Activated CD4-positive, alpha-beta T cell treated with anti-CD3 and anti-CD28 coated beads, Interleukin-2, amount 10 ng/mL, durations not matched to agents 7 days and 5 days (primary cell): ENCODE results near the gene AZU1. TPM values are rescaled to one million over a fixed set of nuclear protein-coding genes. Genes with fewer than 3 reads are reported as not detected.

Experiments
- CTCF ChIA-PET: fragments of 350-600 bp; sonication (Branson Sonifier 250); formaldehyde crosslinking; loops from one replicate; lab custom pipeline; 2021; ENCODE audit warnings: antibody characterized with exemption; lab: Charles Lee
- POLR2A ChIA-PET: fragments of 350-600 bp; sonication (Branson Sonifier 250); formaldehyde crosslinking; loops from one replicate; lab custom pipeline; 2021; ENCODE audit warnings: antibody characterized with exemption; lab: Charles Lee
- DNase-seq: peaks from one replicate; pipeline ENCODE4 v3.0.0-alpha.2; 2020
- H3K27ac Mint-ChIP-seq: one replicate; pipeline ENCODE4 v1.8.0; 2021; ENCODE audit warnings: mild to moderate bottlenecking, moderate library complexity, mixed read lengths
- H3K27me3 Mint-ChIP-seq: one replicate; pipeline ENCODE4 v1.8.0; 2021; ENCODE audit warnings: mixed read lengths
- H3K36me3 Mint-ChIP-seq: one replicate; pipeline ENCODE4 v1.8.0; 2021; ENCODE audit warnings: low read depth, mixed read lengths
- H3K4me1 Mint-ChIP-seq: one replicate; pipeline ENCODE4 v1.8.0; 2021; ENCODE audit warnings: mixed read lengths
- H3K4me3 Mint-ChIP-seq: one replicate; pipeline ENCODE4 v1.8.0; 2021; ENCODE audit warnings: mild to moderate bottlenecking, moderate library complexity, mixed read lengths
- H3K9me3 Mint-ChIP-seq: one replicate; pipeline ENCODE4 v1.8.0; 2021; ENCODE audit warnings: mixed read lengths
- total RNA-seq, 2 experiments: library from RNA; stranded (reverse); gene quantifications; one replicate each; pipeline ENCODE4 v1.2.3, GENCODE V29; 2021

Gene AZU1
- total RNA-seq, 2 experiments from 2014 or later = not detected

- ChIA-PET CTCF (no interaction called here), POLR2A (no interaction called here)
- no peak overlapping the region for H3K4me3 Mint-ChIP-seq
- no peaks in the 10 kb centered on the region for H3K9me3 Mint-ChIP-seq
- peaks cover 4% of the 10 kb centered on the region for H3K27me3 Mint-ChIP-seq
- DNase-seq = no peak
- H3K36me3 Mint-ChIP-seq = no peaks in the 10 kb centered on the region
- no peak overlapping the region for H3K27ac Mint-ChIP-seq
- peaks cover 11% of the 10 kb centered on the region for H3K4me1 Mint-ChIP-seq
These were observed 35.9 kb upstream of the AZU1 start for GRCh38 chr19:791567-792305.

- CTCF ChIA-PET = no interaction called here
- DNase-seq = no peak
- H3K27ac Mint-ChIP-seq = no peak overlapping the region
- H3K36me3 Mint-ChIP-seq = no peaks in the 10 kb centered on the region
- H3K27me3 Mint-ChIP-seq = peaks cover 4% of the 10 kb centered on the region
- peaks cover 13% of the 10 kb centered on the region for H3K4me1 Mint-ChIP-seq
- POLR2A ChIA-PET = no interaction called here
- H3K9me3 Mint-ChIP-seq = no peaks in the 10 kb centered on the region
- H3K4me3 Mint-ChIP-seq = no peak overlapping the region
These were observed 35.2 kb upstream of the AZU1 start for GRCh38 chr19:792306-792885.

GRCh38 chr19:793806-794205, 33.8 kb upstream of the AZU1 start:
- peaks cover 3% of the 10 kb centered on the region for H3K36me3 Mint-ChIP-seq
- no peak overlapping the region for H3K4me3 Mint-ChIP-seq
- H3K9me3 Mint-ChIP-seq = no peaks in the 10 kb centered on the region
- ChIA-PET CTCF (interaction anchor here (0.7 kb wide), 1 partner anchor 23 kb away, joined by 3 read pairs; no protein-coding TSS in a partner anchor), POLR2A (no interaction called here)
- no peak for DNase-seq
- H3K27me3 Mint-ChIP-seq = peaks cover 4% of the 10 kb centered on the region
- no peak overlapping the region for H3K27ac Mint-ChIP-seq
- H3K4me1 Mint-ChIP-seq = peaks cover 12% of the 10 kb centered on the region

GRCh38 chr19:795073-795611, 32.5 kb upstream of the AZU1 start:
- Mint-ChIP-seq H3K4me3 (peak overlapping the region; percentile 36), H3K9me3 (no peaks in the 10 kb centered on the region), H3K27me3 (no peaks in the 10 kb centered on the region), H3K27ac (no peak overlapping the region), H3K4me1 (peaks cover 15% of the 10 kb centered on the region), H3K36me3 (peaks cover 15% of the 10 kb centered on the region)
- ChIA-PET CTCF (interaction anchor here (0.9 to 1.1 kb wide), 2 partner anchors 8 to 471 kb away, joined by 3 to 5 read pairs; no protein-coding TSS in a partner anchor), POLR2A (no interaction called here)
- DNase-seq = no peak

- no peak for DNase-seq
- Mint-ChIP-seq H3K4me3 (peak overlapping the region; percentile 95), H3K4me1 (peaks cover 21% of the 10 kb centered on the region), H3K9me3 (no peaks in the 10 kb centered on the region), H3K27me3 (no peaks in the 10 kb centered on the region), H3K36me3 (peaks cover 21% of the 10 kb centered on the region), H3K27ac (no peak overlapping the region)
- ChIA-PET POLR2A (no interaction called here), CTCF (interaction anchor here (0.9 to 1.1 kb wide), 2 partner anchors 9 to 470 kb away, joined by 3 to 5 read pairs; no protein-coding TSS in a partner anchor)
These were observed 31.7 kb upstream of the AZU1 start for GRCh38 chr19:795691-796581.

GRCh38 chr19:796692-797527, 30.7 kb upstream of the AZU1 start, which contains the start of gene PTBP1:
PTBP1 (plus strand) TSS chr19:797452; CDS start chr19:797498, 46 bp downstream.
- Mint-ChIP-seq H3K4me3 (peak within 1 kb of the TSS; percentile 95), H3K27me3 (no peaks in the 10 kb centered on the region), H3K36me3 (peaks cover 25% of the 10 kb centered on the region), H3K9me3 (no peaks in the 10 kb centered on the region), H3K27ac (peak within 1 kb of the TSS; percentile 93), H3K4me1 (peaks cover 31% of the 10 kb centered on the region)
- DNase-seq = peak; percentile 100
- CTCF ChIA-PET = no interaction called here
- POLR2A ChIA-PET = no interaction called here

- Mint-ChIP-seq H3K9me3 (no peaks in the 10 kb centered on the region), H3K27ac (peak overlapping the region; percentile 87), H3K4me3 (peak overlapping the region; percentile 90), H3K4me1 (peaks cover 37% of the 10 kb centered on the region), H3K36me3 (peaks cover 30% of the 10 kb centered on the region), H3K27me3 (no peaks in the 10 kb centered on the region)
- DNase-seq = peak; percentile 89
- ChIA-PET POLR2A (no interaction called here), CTCF (interaction anchor here (0.6 to 1.1 kb wide), 3 partner anchors 156 to 447 kb away, joined by 3 read pairs; no protein-coding TSS in a partner anchor)
These were observed 29.9 kb upstream of the AZU1 start for GRCh38 chr19:797528-798414.

- POLR2A ChIA-PET = no interaction called here
- Mint-ChIP-seq H3K4me3 (peak overlapping the region; percentile 90), H3K27ac (peak overlapping the region; percentile 84), H3K9me3 (no peaks in the 10 kb centered on the region), H3K4me1 (peaks cover 39% of the 10 kb centered on the region), H3K36me3 (peaks cover 36% of the 10 kb centered on the region), H3K27me3 (no peaks in the 10 kb centered on the region)
- CTCF ChIA-PET = interaction anchor here (0.6 to 2.1 kb wide), 6 partner anchors 10 to 446 kb away, joined by 3 to 6 read pairs (median 3); no protein-coding TSS in a partner anchor
- DNase-seq = no peak
These were observed 29.1 kb upstream of the AZU1 start for GRCh38 chr19:798415-799075.

GRCh38 chr19:799076-799881, 28.4 kb upstream of the AZU1 start:
- no peaks in the 10 kb centered on the region for H3K27me3 Mint-ChIP-seq
- H3K9me3 Mint-ChIP-seq = no peaks in the 10 kb centered on the region
- CTCF ChIA-PET = interaction anchor here (0.6 to 2.1 kb wide), 3 partner anchors 9 to 43 kb away, joined by 3 to 6 read pairs (median 3); no protein-coding TSS in a partner anchor
- peaks cover 42% of the 10 kb centered on the region for H3K36me3 Mint-ChIP-seq
- peaks cover 40% of the 10 kb centered on the region for H3K4me1 Mint-ChIP-seq
- peak overlapping the region; percentile 80 for H3K27ac Mint-ChIP-seq
- peak; percentile 23 for DNase-seq
- H3K4me3 Mint-ChIP-seq = peak overlapping the region; percentile 90
- POLR2A ChIA-PET = no interaction called here
